ENCODE data around the gene MLLT10. TPM values are rescaled to one million over a fixed set of nuclear protein-coding genes. Genes with fewer than 3 reads are reported as not detected.

MLLT10 gene
- total RNA-seq, 1 experiment from 2014 or later, result 58.4 TPM

DNA sequence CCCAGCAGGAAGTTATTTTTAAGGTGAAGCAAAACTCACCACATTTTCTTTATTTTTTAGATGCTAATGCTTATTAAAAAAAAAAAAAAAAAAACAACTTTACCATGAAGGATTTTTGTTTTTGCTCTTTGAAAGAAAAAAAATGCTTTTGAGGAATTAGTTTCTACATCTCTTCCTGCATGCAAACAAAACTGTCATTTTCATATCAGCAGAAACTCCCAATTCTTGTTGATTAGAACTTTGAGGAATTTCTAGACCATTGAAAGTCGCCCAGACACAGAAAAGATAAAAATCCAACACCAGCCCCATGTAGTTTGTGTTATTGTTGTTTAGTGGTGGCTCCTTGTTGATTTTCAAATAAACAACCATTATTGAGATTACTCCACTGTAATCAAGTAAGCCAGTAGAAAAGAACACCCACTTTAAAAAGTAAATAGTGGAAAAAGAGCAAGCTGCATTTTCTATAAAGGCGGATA lies 22.9 kb upstream of the MLLT10 start:
- POLR2A ChIA-PET (ENCODE audit: low non-redundant PET), result no interaction called here
- Histone ChIP-seq H3K36me3 (ENCODE audit: insufficient read depth, low read length, poor library complexity, severe bottlenecking) (no peaks in the 10 kb centered on the region), H3K9me3 (ENCODE audit: low read depth, low read length, poor library complexity, severe bottlenecking) (no peaks in the 10 kb centered on the region), H3K4me1 (ENCODE audit: insufficient read depth, low read length, poor library complexity, severe bottlenecking) (peaks cover 22% of the 10 kb centered on the region), H3K27ac (ENCODE audit: low read depth, low read length, poor library complexity, severe bottlenecking) (no peak overlapping the region), H3K4me3 (ENCODE audit: low read depth, low read length, poor library complexity, severe bottlenecking) (no peak overlapping the region), H3K27me3 (replicated peaks; ENCODE audit: insufficient read depth, low read depth, low read length, poor library complexity) (no peaks in the 10 kb centered on the region)
- no peak for TF ChIP-seq CTCF (conservative IDR thresholded peaks at IDR 0.05; ENCODE audit: low read depth, low read length)
- TF ChIP-seq EZH2 (IDR thresholded peaks at IDR 0.05; ENCODE audit: borderline replicate concordance, low read depth, low read length, poor library complexity, severe bottlenecking), result no peak
- no peak for DNase-seq (ENCODE audit: low spot score)
- intact Hi-C loops (cut with micrococcal nuclease; ENCODE audit: unreplicated experiment), result no loop called here
- CTCF ChIA-PET, result no interaction called here
- BruUV-seq (replicated peaks), result no TSS peak

DNA sequence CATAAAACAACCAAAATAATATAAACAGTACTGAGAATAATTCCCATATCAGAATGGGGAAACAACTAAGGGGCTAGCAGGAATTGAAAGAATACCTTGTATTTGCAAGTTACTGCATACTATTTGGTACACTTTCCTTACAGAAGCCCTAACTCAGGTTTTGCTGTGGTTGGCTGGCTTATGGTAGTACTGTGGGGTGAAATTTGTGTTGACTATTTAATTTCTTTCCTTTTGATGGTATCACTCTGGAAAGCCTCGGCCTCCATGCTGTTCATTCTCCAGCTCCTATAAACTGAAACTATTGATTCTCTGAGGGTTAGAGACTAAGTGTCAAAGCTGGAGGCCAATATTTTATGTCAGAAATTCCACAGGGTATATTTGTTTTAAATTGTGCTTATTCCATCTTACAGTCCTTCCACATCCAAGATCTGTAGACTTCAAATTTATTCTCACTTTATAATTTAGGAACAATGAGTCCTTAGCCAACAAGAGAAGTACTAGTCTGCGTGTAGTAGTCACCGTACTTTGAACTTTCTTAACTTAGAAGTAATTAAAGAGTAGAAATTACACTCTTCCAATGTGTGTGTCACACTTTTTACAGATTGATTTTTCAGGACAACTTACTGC lies 22.0 kb upstream of the MLLT10 start:
- POLR2A ChIA-PET (ENCODE audit: low non-redundant PET), result interaction anchor here (0.6 kb wide), 1 partner anchor 804 kb away, joined by 3 read pairs; no protein-coding TSS in a partner anchor
- CTCF ChIA-PET, result no interaction called here
- BruUV-seq (replicated peaks), result no TSS peak
- no peak for TF ChIP-seq CTCF (conservative IDR thresholded peaks at IDR 0.05; ENCODE audit: low read depth, low read length)
- TF ChIP-seq EZH2 (IDR thresholded peaks at IDR 0.05; ENCODE audit: borderline replicate concordance, low read depth, low read length, poor library complexity, severe bottlenecking), result no peak
- intact Hi-C loops (cut with micrococcal nuclease; ENCODE audit: unreplicated experiment), result no loop called here
- no peak for DNase-seq (ENCODE audit: low spot score)
- H3K9me3 ChIP-seq (ENCODE audit: low read depth, low read length, poor library complexity, severe bottlenecking), result no peaks in the 10 kb centered on the region
- H3K4me3 ChIP-seq (ENCODE audit: low read depth, low read length, poor library complexity, severe bottlenecking), result no peak overlapping the region
- H3K36me3 ChIP-seq (ENCODE audit: insufficient read depth, low read length, poor library complexity, severe bottlenecking), result no peaks in the 10 kb centered on the region
- H3K4me1 ChIP-seq (ENCODE audit: insufficient read depth, low read length, poor library complexity, severe bottlenecking), result peaks cover 24% of the 10 kb centered on the region
- no peaks in the 10 kb centered on the region for H3K27me3 ChIP-seq (replicated peaks; ENCODE audit: insufficient read depth, low read depth, low read length, poor library complexity)
- H3K27ac ChIP-seq (ENCODE audit: low read depth, low read length, poor library complexity, severe bottlenecking), result no peak overlapping the region

DNA sequence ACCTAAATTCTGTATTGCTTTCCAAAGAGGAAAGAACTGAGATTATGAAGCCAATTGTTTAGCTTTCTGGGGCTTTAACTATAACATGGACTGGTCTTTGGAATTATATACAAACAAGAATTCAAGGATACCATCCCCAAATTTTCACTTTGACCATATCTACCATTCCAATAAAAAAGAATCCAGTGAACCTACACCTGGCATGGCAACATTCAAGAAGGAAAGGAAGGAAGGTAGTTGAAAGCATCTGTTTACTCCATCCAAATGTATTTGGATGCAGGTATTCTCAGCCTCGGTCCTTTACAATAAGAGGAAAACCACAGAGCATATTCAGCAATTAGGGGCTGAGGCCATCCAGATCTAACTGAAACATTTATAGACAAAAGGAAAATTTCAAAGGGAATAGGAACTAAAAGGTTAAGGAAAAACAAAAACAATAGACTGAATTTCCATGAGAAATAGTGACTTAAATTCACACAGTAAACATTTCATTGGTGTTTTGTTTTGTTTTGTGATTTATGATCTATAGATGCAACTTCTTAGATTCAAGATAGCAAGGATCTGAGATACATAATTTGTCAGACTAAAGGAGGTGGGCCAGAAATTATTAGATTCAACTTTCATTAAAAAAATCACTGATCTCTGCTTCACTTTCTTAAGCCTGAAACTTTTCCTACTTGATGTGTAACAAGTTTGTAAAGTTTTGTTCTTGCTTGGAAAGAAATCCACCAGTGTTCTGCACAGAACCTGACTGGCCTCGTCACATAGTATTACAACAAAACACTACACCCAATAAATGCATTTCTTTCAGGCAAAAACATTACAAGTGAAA lies 21.2 kb upstream of the MLLT10 start:
- BruUV-seq (replicated peaks), result no TSS peak
- H3K4me1 ChIP-seq (ENCODE audit: insufficient read depth, low read length, poor library complexity, severe bottlenecking), result peaks cover 24% of the 10 kb centered on the region
- H3K4me3 ChIP-seq (ENCODE audit: low read depth, low read length, poor library complexity, severe bottlenecking), result peak overlapping the region; percentile 0
- no peak overlapping the region for H3K27ac ChIP-seq (ENCODE audit: low read depth, low read length, poor library complexity, severe bottlenecking)
- TF ChIP-seq EZH2 (IDR thresholded peaks at IDR 0.05; ENCODE audit: borderline replicate concordance, low read depth, low read length, poor library complexity, severe bottlenecking), result no peak
- no peak for TF ChIP-seq CTCF (conservative IDR thresholded peaks at IDR 0.05; ENCODE audit: low read depth, low read length)
- ChIA-PET POLR2A (ENCODE audit: low non-redundant PET) (interaction anchor here (0.6 kb wide), 1 partner anchor 804 kb away, joined by 3 read pairs; no protein-coding TSS in a partner anchor), CTCF (no interaction called here)
- no peaks in the 10 kb centered on the region for H3K27me3 ChIP-seq (replicated peaks; ENCODE audit: insufficient read depth, low read depth, low read length, poor library complexity)
- no peak for DNase-seq (ENCODE audit: low spot score)
- intact Hi-C loops (cut with micrococcal nuclease; ENCODE audit: unreplicated experiment), result no loop called here
- H3K36me3 ChIP-seq (ENCODE audit: insufficient read depth, low read length, poor library complexity, severe bottlenecking), result no peaks in the 10 kb centered on the region
- no peaks in the 10 kb centered on the region for H3K9me3 ChIP-seq (ENCODE audit: low read depth, low read length, poor library complexity, severe bottlenecking)
